GM12873 (cell line): ENCODE results near the gene CAPN8.

Experiments used
- CTCF ChIP-seq: IDR thresholded peaks from 2 replicates; pipeline ENCODE4 v1.5.1; 2012; ENCODE audit warnings: low read depth, mild to moderate bottlenecking, moderate library complexity, low read length, control low read depth; ENCODE audit not compliant: insufficient read depth; ENCODE audit errors: missing control alignments

The CAPN8 gene

GRCh38 chr1:223711747-223712193, 46.3 kb upstream of the CAPN8 start:
- TF ChIP-seq CTCF: no peak

- TF ChIP-seq CTCF: no peak
These were observed 45.7 kb upstream of the CAPN8 start for GRCh38 chr1:223711173-223711572.

GRCh38 chr1:223710179-223711133, 45.0 kb upstream of the CAPN8 start:
- no peak for TF ChIP-seq CTCF

GRCh38 chr1:223709598-223709997, 44.1 kb upstream of the CAPN8 start:
- no peak for TF ChIP-seq CTCF

- no peak for TF ChIP-seq CTCF
These were observed 43.3 kb upstream of the CAPN8 start for GRCh38 chr1:223708651-223709268.

- TF ChIP-seq CTCF: no peak
These were observed 42.5 kb upstream of the CAPN8 start for GRCh38 chr1:223708001-223708359.

GRCh38 chr1:223707256-223708000, 41.9 kb upstream of the CAPN8 start:
- TF ChIP-seq CTCF: no peak
